BJ (cell line): Measurements from ENCODE around the gene PCNX2. TPM values are rescaled to one million over a fixed set of nuclear protein-coding genes. Genes with fewer than 3 reads are reported as not detected.

Experiments used
- CTCF ChIA-PET: fragments of 350-600 bp; formaldehyde crosslinking; extraction: SDS; loops from one replicate; lab custom pipeline; 2021; ENCODE audit warnings: antibody characterized with exemption, inconsistent platforms; lab: Yijun Ruan, JAX
- POLR2A ChIA-PET: fragments of 300-600 bp; sonication (Branson Sonifier 250); formaldehyde crosslinking; extraction: SDS; loops from one replicate; lab custom pipeline; 2021; ENCODE audit warnings: antibody characterized with exemption; lab: Charles Lee
- DNase-seq: peaks from one replicate; pipeline ENCODE4 v3.0.0-alpha.2; 2011; ENCODE audit warnings: low read depth
- H3K27me3 ChIP-seq: 2 replicates; pipeline ENCODE4 v1.6.0; 2011; ENCODE audit warnings: low read length; ENCODE audit not compliant: control insufficient read depth, insufficient read depth
- H3K36me3 ChIP-seq: 2 replicates; pipeline ENCODE4 v1.5.1; 2011; ENCODE audit warnings: low read length; ENCODE audit not compliant: control insufficient read depth, insufficient read depth
- H3K4me3 ChIP-seq: 2 replicates; pipeline ENCODE4 v1.5.1; 2011; ENCODE audit warnings: low read depth, mild to moderate bottlenecking, control low read depth, low read length
- CTCF ChIP-seq: IDR thresholded peaks from 2 replicates; pipeline ENCODE4 v1.5.1; 2011; ENCODE audit warnings: low read depth, mild to moderate bottlenecking, control low read depth, inconsistent platforms, low read length, moderate library complexity; ENCODE audit not compliant: insufficient read depth
- polyA plus RNA-seq: library from polyadenylated mRNA; depleted of rRNA; stranded (reverse); fragments of >200 nt; gene quantifications from 2 replicates; pipeline ENCODE4 v1.2.3, GENCODE V29; 2011

Gene PCNX2
- polyA plus RNA-seq, 1 experiment = 10.1 TPM

GRCh38 chr1:232998646-232999045 lies 296.9 kb downstream of the PCNX2 start:
- POLR2A ChIA-PET = no interaction called here
- DNase-seq = no peak
- no peak for TF ChIP-seq CTCF
- peaks cover 4% of the 10 kb centered on the region for H3K36me3 ChIP-seq
- CTCF ChIA-PET = interaction anchor here (1.0 to 1.5 kb wide), 2 partner anchors 9 to 46 kb away, joined by 3 to 6 read pairs; no protein-coding TSS in a partner anchor
- H3K4me3 ChIP-seq = no peak overlapping the region
- no peaks in the 10 kb centered on the region for H3K27me3 ChIP-seq

DNA sequence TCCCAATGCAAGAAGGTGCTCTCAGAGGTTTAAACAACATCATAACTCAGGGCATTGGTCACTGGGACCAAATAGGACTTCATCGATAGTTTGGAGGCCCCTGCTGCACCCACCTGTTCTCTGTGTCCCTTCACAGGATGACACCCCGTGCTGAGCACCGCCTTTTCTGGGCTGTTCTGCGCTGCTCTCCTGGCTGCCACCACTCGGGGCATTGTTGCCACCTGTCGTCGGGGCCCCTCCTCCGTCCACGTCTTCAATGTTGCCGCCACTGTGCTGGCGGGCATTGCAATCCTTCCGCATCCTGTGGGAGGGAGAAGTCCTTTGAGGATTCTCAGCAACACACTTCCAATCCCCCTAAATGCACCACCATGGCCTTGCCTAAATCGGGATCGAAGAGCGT lies 297.4 kb downstream of the PCNX2 start:
- DNase-seq = no peak

GRCh38 chr1:232996143-232996542 lies 299.4 kb downstream of the PCNX2 start:
- Histone ChIP-seq H3K36me3 (peaks cover 4% of the 10 kb centered on the region), H3K27me3 (no peaks in the 10 kb centered on the region), H3K4me3 (no peak overlapping the region)
- no peak for TF ChIP-seq CTCF
- no peak for DNase-seq
- CTCF ChIA-PET = no interaction called here
- POLR2A ChIA-PET = no interaction called here

More for the DNA sequence above, 297.4 kb downstream of the PCNX2 start:
- Histone ChIP-seq H3K36me3 (peaks cover 4% of the 10 kb centered on the region), H3K4me3 (no peak overlapping the region), H3K27me3 (no peaks in the 10 kb centered on the region)
- CTCF ChIA-PET = interaction anchor here (1.5 kb wide), 1 partner anchor 8 kb away, joined by 6 read pairs; no protein-coding TSS in a partner anchor
- TF ChIP-seq CTCF = no peak
- POLR2A ChIA-PET = no interaction called here

DNA sequence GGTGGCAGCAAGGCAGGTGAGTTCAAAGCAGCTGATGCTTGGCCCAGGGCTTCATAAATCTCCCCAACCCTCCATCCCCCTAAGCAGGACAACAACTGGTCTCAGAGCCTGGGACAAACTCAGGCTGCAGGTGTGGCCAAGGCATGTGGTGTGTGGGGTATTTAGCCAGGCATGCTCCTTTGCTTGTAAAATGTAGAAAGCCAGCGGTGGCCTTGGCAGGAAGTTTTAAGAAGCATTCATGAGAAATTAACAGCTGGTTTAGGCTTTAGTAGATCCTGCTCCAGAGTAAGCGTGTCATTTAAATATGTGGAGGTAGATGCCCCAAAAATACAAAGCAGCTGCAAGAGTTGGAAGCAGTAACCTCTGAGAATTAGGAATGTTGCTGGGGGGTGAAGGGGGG lies 300.3 kb downstream of the PCNX2 start:
- POLR2A ChIA-PET = no interaction called here
- Histone ChIP-seq H3K27me3 (no peaks in the 10 kb centered on the region), H3K4me3 (no peak overlapping the region), H3K36me3 (peaks cover 5% of the 10 kb centered on the region)
- DNase-seq = no peak
- TF ChIP-seq CTCF = no peak
- CTCF ChIA-PET = no interaction called here

GRCh38 chr1:232993555-232993954 lies 302.0 kb downstream of the PCNX2 start:
- Histone ChIP-seq H3K27me3 (no peaks in the 10 kb centered on the region), H3K36me3 (peaks cover 3% of the 10 kb centered on the region), H3K4me3 (no peak overlapping the region)
- POLR2A ChIA-PET = no interaction called here
- no peak for TF ChIP-seq CTCF
- CTCF ChIA-PET = no interaction called here
- no peak for DNase-seq
